Endothelial cell of umbilical vein (primary cell): Measurements from ENCODE around the gene CISD3. TPM values are rescaled to one million over a fixed set of nuclear protein-coding genes. Genes with fewer than 3 reads are reported as not detected.

Source experiments
- BruUV-seq: library from RNA; stranded (reverse); fragments of 400-500 nt; replicated peaks from 2 replicates; lab custom pipeline; 2021; lab: Mats Ljungman, UMichigan
- CTCF ChIA-PET: fragments of 300-600, 350-600 bp; sonication (Branson Sonifier 250); formaldehyde crosslinking; loops from one replicate; lab custom pipeline; 2021; ENCODE audit warnings: antibody characterized with exemption, inconsistent platforms; lab: Charles Lee
- POLR2A ChIA-PET: fragments of 300-600, 350-600 bp; sonication (Branson Sonifier 250); formaldehyde crosslinking; loops from one replicate; lab custom pipeline; 2021; ENCODE audit warnings: antibody characterized with exemption, inconsistent platforms; lab: Charles Lee
- DNase-seq: peaks from one replicate; pipeline ENCODE4 v3.0.0-alpha.2; 2011; ENCODE audit warnings: low read depth, low spot score
- FAIRE-seq: peaks from 2 replicates; lab custom pipeline; 2011; peaks lifted over from hg19 to GRCh38; lab: Jason Lieb, UNC
- H2AFZ ChIP-seq: 2 replicates; pipeline ENCODE4 v1.6.0; 2012; ENCODE audit warnings: low read depth, low read length, control low read depth, inconsistent platforms
- H3K27ac ChIP-seq: 2 replicates; pipeline ENCODE4 v1.5.1; 2011; ENCODE audit warnings: low read depth, mild to moderate bottlenecking, control low read depth, low read length, moderate library complexity; ENCODE audit not compliant: insufficient read depth
- H3K27me3 ChIP-seq, 2 experiments: 2 replicates each; pipeline versions ENCODE4 v1.6.0 to v1.6.1; 2011; ENCODE audit warnings: low read length in 2 of 2, mixed read lengths in 1 of 2; ENCODE audit not compliant: control insufficient read depth in 2 of 2, insufficient read depth in 2 of 2
- H3K36me3 ChIP-seq, 2 experiments: 2 replicates in 1 of 2; 3 replicates in 1 of 2; pipeline ENCODE4 v1.5.1; 2011; ENCODE audit warnings: low read length in 2 of 2, mild to moderate bottlenecking in 1 of 2, moderate library complexity in 1 of 2; ENCODE audit not compliant: control insufficient read depth in 2 of 2, insufficient read depth in 2 of 2; ENCODE audit errors: extremely low read depth in 1 of 2
- H3K4me1 ChIP-seq: 3 replicates; pipeline ENCODE4 v1.5.1; 2011; ENCODE audit warnings: mild to moderate bottlenecking, low read length; ENCODE audit not compliant: control insufficient read depth, insufficient read depth; ENCODE audit errors: extremely low read depth
- H3K4me2 ChIP-seq: 2 replicates; pipeline ENCODE4 v1.6.1; 2011; ENCODE audit warnings: low read length, control low read depth, mixed read lengths; ENCODE audit not compliant: insufficient read depth
- H3K4me3 ChIP-seq, 3 experiments: fragments of 200-600 bp in 1 of 3; sonication (generic), shearing (Covaris generic) in 1 of 3; replicated peaks in 1 of 3; 2 replicates each; pipeline ENCODE4 v1.5.1; 2011 to 2016; ENCODE audit warnings: control low read depth in 3 of 3, low read length in 3 of 3, mild to moderate bottlenecking in 2 of 3, inconsistent platforms in 1 of 3, low read depth in 1 of 3, moderate library complexity in 1 of 3; ENCODE audit not compliant: insufficient read depth in 1 of 3
- H3K79me2 ChIP-seq: 2 replicates; pipeline ENCODE4 v1.6.0; 2012; ENCODE audit warnings: low read length, inconsistent platforms; ENCODE audit not compliant: control insufficient read depth, insufficient read depth
- H3K9ac ChIP-seq: replicated peaks from 2 replicates; pipeline ENCODE3; 2011; ENCODE audit warnings: low read length, control low read depth; ENCODE audit not compliant: insufficient read depth; ENCODE audit errors: extremely low read depth
- H3K9me1 ChIP-seq: replicated peaks from 3 replicates; pipeline ENCODE4 v1.6.0; 2011; ENCODE audit warnings: mild to moderate bottlenecking, low read length; ENCODE audit not compliant: control insufficient read depth, insufficient read depth; ENCODE audit errors: extremely low read depth
- H3K9me3 ChIP-seq: replicated peaks from 2 replicates; pipeline ENCODE4 v1.5.1; 2012; ENCODE audit warnings: low read length, inconsistent platforms; ENCODE audit not compliant: control insufficient read depth, insufficient read depth
- H4K20me1 ChIP-seq: replicated peaks from 2 replicates; pipeline ENCODE3; 2011; ENCODE audit warnings: mild to moderate bottlenecking, low read length; ENCODE audit not compliant: control insufficient read depth, insufficient read depth; ENCODE audit errors: extremely low read depth
- GATA2 ChIP-seq: IDR thresholded peaks from 2 replicates; pipeline ENCODE4 v1.7.0; 2011; ENCODE audit warnings: low read depth, mild to moderate bottlenecking, moderate library complexity, mixed read lengths, low read length; ENCODE audit not compliant: insufficient read length, insufficient read depth
- POLR2AphosphoS5 ChIP-seq: IDR thresholded peaks from 2 replicates; pipeline ENCODE4 v1.6.1; 2012; ENCODE audit warnings: low read depth, mild to moderate bottlenecking, control low read depth, low read length, moderate library complexity; ENCODE audit not compliant: insufficient read depth
- dilution Hi-C: fragments of 300-500 bp; cut with MboI; formaldehyde crosslinking; loops from one replicate; pipeline ENCODE4 v1.15.0; 2019; ENCODE audit warnings: low sequenced_read_pairs; ENCODE audit not compliant: extremely low pct_ligation_motif_present
- intact Hi-C: fragments of 100-400 bp; cut with micrococcal nuclease; formaldehyde crosslinking; loops from one replicate; pipeline ENCODE4 v1.10.0; 2022
- polyA plus RNA-seq, 4 experiments: library from polyadenylated mRNA; depleted of rRNA in 3 of 4; stranded (reverse) in 3 of 4; unstranded in 1 of 4; fragments of >200 nt; gene quantifications; 2 replicates each; pipeline versions ENCODE4 v1.2.1 to v1.2.3, GENCODE V29; 2011 to 2012; ENCODE audit warnings: missing spikeins in 1 of 4
- total RNA-seq: library from RNA; stranded (reverse); gene quantifications from 2 replicates; pipeline ENCODE4 v1.2.3, GENCODE V29; 2021
- TF ChIP-seq, protein P1 (sequence below), 2 donors: IDR thresholded peaks; 1 replicate in 1 of 2; 2 replicates in 1 of 2; pipeline ENCODE4 v1.5.1; 2011; ENCODE audit warnings: low read length in 2 of 2, mild to moderate bottlenecking in 2 of 2, moderate library complexity in 2 of 2, control low read depth in 1 of 2, inconsistent platforms in 1 of 2, low read depth in 1 of 2; ENCODE audit not compliant: insufficient read depth in 1 of 2; ENCODE audit errors: extremely low read depth in 1 of 2

CISD3 gene
- total and polyA plus RNA-seq, 2 donors (not counting 3 experiments of a cell fraction or from before 2014, with no cell fraction given) = 8.7 to 23.7 TPM

DNA sequence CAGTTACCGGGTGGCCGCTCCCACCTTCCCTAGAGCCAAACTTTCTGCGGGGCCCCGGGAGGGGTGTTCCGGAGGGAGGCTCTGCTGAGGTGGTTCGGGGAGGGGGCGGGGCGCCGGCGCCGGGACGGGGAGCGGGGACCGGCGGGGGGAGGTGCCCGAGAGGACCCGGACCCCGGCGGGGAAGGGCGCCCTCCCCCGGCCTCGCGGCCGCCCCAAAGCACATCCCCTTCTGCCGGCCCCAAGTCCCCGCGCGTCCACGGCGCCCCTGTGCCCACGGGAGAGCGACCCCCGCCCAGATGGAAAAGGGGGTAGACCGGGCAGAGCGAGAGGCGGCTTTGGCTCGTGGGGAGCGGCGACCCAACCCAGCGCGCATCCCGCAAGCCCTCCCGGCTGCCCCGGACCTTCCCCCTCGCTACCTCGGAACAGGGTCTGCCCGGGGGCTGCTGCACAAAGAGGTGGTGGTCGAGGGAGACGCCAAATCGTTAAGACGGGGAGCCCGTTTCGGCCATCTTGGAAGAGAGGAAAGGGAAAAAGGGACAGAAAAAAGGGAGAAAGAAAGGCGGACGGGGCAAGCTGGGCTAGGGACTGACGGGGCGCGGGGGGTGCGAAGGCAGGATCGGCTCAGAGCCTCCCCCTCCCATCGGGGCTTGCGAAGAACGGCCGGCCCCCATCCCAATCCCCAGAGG, 17.5 kb downstream of the CISD3 start:
- BruUV-seq = no TSS peak
- no peaks in the 10 kb centered on the region for H3K27me3 ChIP-seq
- H4K20me1 ChIP-seq = peaks cover 2% of the 10 kb centered on the region
- DNase-seq = no peak
- H3K36me3 ChIP-seq = no peaks in the 10 kb centered on the region
- dilution Hi-C loops = no loop called here
- H3K9ac ChIP-seq = peak overlapping the region; percentile 86
- H3K9me1 ChIP-seq = no peaks in the 10 kb centered on the region
- no peak for FAIRE-seq
- H3K4me2 ChIP-seq = peak overlapping the region; percentile 70
- H2AFZ ChIP-seq = peak overlapping the region; percentile 65
- H3K4me1 ChIP-seq = peaks cover 54% of the 10 kb centered on the region
- H3K27ac ChIP-seq = peak overlapping the region; percentile 68
- ChIA-PET CTCF (interaction anchor here (0.7 kb wide), 1 partner anchor 13 kb away, joined by 3 read pairs; no protein-coding TSS in a partner anchor), POLR2A (no interaction called here)
- peak overlapping the region; percentile 80 to 90 (median 80) for H3K4me3 ChIP-seq
- intact Hi-C loops = loop anchor here (2.0 kb wide), 1 partner anchor 45 kb away; no protein-coding TSS in a partner anchor
- H3K9me3 ChIP-seq = no peaks in the 10 kb centered on the region
- peaks cover 57% of the 10 kb centered on the region for H3K79me2 ChIP-seq
- TF ChIP-seq GATA2 (no peak), POLR2AphosphoS5 (no peak)
- TF ChIP-seq, protein P1, sequence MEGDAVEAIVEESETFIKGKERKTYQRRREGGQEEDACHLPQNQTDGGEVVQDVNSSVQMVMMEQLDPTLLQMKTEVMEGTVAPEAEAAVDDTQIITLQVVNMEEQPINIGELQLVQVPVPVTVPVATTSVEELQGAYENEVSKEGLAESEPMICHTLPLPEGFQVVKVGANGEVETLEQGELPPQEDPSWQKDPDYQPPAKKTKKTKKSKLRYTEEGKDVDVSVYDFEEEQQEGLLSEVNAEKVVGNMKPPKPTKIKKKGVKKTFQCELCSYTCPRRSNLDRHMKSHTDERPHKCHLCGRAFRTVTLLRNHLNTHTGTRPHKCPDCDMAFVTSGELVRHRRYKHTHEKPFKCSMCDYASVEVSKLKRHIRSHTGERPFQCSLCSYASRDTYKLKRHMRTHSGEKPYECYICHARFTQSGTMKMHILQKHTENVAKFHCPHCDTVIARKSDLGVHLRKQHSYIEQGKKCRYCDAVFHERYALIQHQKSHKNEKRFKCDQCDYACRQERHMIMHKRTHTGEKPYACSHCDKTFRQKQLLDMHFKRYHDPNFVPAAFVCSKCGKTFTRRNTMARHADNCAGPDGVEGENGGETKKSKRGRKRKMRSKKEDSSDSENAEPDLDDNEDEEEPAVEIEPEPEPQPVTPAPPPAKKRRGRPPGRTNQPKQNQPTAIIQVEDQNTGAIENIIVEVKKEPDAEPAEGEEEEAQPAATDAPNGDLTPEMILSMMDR (IDR thresholded peaks at IDR 0.05; ENCODE audit: extremely low read depth in 1 of 2, insufficient read depth in 1 of 2, low read depth in 1 of 2, low read length in 2 of 2) = peak in 1 of 2 donors; percentile 22
